ENCODE results near the gene PARD3. TPM values are rescaled to one million over a fixed set of nuclear protein-coding genes. Genes with fewer than 3 reads are reported as not detected.

Gene PARD3
- total RNA-seq, 1 donor from 2014 or later, result 88.7 TPM

DNA sequence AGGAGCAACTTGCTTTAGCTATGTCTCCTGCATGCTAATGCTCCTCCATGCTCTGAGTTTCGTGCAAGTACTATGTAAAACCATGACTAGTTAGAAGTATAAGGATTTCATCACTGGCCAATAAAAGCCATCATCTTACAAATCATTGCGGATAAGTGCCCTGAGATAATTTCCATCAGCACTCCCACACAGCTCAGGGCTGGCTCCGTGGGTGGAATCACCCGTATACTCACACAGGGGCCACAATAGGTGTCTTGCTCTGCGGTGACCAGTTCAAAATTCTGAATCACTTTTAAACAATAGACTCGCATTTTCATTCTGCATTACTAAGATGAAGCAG lies 227.4 kb downstream of the PARD3 start:
- Histone ChIP-seq H3K4me1 (ENCODE audit: control insufficient read depth in 3 of 3, insufficient read depth in 3 of 3, low read length in 3 of 3) (peaks cover 0 to 6% (median 4%) of the 10 kb centered on the region in 3 donors), H3K9me3 (ENCODE audit: control insufficient read depth in 3 of 3, low read length in 3 of 3) (no peaks in the 10 kb centered on the region), H3K9ac (ENCODE audit: low read depth in 1 of 3, low read length in 3 of 3) (no peak overlapping the region), H3K4me3 (ENCODE audit: low read length in 3 of 3) (no peak overlapping the region), H3K27ac (ENCODE audit: low read depth, low read length) (no peak overlapping the region), H3K27me3 (ENCODE audit: control insufficient read depth in 3 of 3, insufficient read depth in 3 of 3, low read length in 3 of 3) (no peaks in the 10 kb centered on the region), H3K36me3 (ENCODE audit: control insufficient read depth in 3 of 3, insufficient read depth in 3 of 3, low read length in 3 of 3) (no peaks in the 10 kb centered on the region)

DNA sequence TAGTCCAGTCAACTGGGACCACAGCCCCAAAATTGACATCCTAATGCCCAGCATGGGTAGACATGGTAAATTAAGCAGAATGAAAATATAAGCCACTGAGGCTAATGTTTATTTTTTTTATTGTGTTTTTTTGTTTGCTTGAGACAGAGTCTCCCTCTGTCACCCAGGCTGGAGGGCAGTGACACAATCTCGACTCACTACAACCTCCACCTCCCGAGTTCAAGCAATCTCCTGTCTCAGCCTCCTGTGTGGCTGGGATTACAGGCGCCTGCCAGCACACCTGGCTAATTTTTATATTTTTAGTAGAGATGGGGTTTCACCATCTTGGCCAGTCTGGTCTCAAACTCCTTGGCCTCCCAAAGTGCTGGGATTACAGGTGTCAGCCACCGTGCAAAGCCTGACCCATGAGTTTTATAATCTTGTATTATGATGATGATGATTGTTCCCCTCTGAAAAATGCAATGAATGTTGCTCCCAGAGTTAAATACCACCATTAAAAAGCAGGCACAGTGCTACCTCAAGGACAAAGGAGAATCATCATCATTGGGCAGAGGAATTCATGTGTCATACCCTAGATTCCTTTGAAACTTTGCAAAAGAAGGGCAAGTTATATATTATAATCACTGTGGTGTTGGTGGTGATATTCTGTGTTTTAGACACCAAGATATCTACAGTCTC lies 228.0 kb downstream of the PARD3 start:
- Histone ChIP-seq H3K27ac (ENCODE audit: low read depth, low read length) (no peak overlapping the region), H3K9ac (ENCODE audit: low read depth in 1 of 3, low read length in 3 of 3) (no peak overlapping the region), H3K4me1 (ENCODE audit: control insufficient read depth in 3 of 3, insufficient read depth in 3 of 3, low read length in 3 of 3) (peaks cover 0 to 10% (median 4%) of the 10 kb centered on the region in 3 donors), H3K4me3 (ENCODE audit: low read length in 3 of 3) (no peak overlapping the region), H3K36me3 (ENCODE audit: control insufficient read depth in 3 of 3, insufficient read depth in 3 of 3, low read length in 3 of 3) (no peaks in the 10 kb centered on the region), H3K27me3 (ENCODE audit: control insufficient read depth in 3 of 3, insufficient read depth in 3 of 3, low read length in 3 of 3) (no peaks in the 10 kb centered on the region), H3K9me3 (ENCODE audit: control insufficient read depth in 3 of 3, low read length in 3 of 3) (no peaks in the 10 kb centered on the region)

DNA sequence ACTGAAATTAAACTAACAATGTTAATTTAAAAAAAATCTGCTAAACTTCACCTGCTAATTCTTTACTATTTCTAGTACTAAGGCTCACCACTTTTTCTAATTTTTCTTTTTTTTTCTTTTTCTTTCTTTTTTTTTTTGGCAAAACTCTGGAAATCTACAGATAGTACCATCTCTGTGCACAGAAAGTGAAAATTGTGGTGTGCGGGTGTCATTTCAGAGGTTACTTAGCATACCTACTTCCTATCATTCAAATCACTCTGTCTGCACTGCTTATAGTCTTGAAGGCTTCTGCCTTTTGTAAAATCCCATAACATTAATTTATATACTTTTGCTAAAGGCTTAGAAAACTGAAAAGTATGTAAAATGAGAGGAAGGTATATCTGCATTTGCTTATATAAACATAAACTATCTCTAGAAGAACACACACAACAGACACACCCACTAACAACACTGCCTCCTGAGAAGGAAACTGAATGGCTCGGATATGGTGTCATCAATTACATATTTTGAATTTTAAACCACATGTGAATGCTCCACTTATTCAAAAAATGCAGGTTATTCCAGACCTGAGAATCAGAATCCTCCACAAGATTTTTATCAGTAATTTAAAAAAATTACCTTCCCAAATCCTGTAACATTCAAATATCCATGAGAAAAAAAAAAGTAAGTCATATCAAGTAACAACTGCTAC lies 229.5 kb downstream of the PARD3 start:
- no peaks in the 10 kb centered on the region for H3K9me3 ChIP-seq (ENCODE audit: control insufficient read depth in 3 of 3, low read length in 3 of 3)
- H3K4me1 ChIP-seq (ENCODE audit: control insufficient read depth in 3 of 3, insufficient read depth in 3 of 3, low read length in 3 of 3), result peaks cover 0 to 10% (median 5%) of the 10 kb centered on the region in 3 donors
- H3K36me3 ChIP-seq (ENCODE audit: control insufficient read depth in 3 of 3, insufficient read depth in 3 of 3, low read length in 3 of 3), result no peaks in the 10 kb centered on the region
- no peaks in the 10 kb centered on the region for H3K27me3 ChIP-seq (ENCODE audit: control insufficient read depth in 3 of 3, insufficient read depth in 3 of 3, low read length in 3 of 3)
- no peak overlapping the region for H3K4me3 ChIP-seq (ENCODE audit: low read length in 3 of 3)
- no peak overlapping the region for H3K9ac ChIP-seq (ENCODE audit: low read depth in 1 of 3, low read length in 3 of 3)
- no peak overlapping the region for H3K27ac ChIP-seq (ENCODE audit: low read depth, low read length)

DNA sequence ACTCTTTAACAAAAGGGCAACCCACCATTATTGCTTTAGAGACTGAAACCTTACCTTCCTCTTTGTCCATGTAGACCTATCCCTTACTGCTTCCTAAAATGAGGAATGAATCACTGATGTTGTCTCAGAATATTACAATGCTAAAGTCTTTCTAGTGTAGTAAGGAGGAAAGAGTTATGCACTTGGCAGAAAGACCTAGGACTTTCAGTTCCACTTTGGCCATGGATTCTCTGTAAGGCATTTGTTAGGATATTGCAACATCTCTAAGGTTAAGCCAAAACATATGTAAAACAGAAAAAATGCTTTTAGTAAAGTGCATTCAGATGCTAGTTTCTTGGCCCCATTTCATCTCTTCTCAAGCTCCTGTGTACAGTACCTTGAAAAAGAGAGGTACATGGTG lies 230.9 kb downstream of the PARD3 start:
- H3K9me3 ChIP-seq (ENCODE audit: control insufficient read depth in 3 of 3, low read length in 3 of 3), result no peaks in the 10 kb centered on the region
- H3K9ac ChIP-seq (ENCODE audit: low read depth in 1 of 3, low read length in 3 of 3), result no peak overlapping the region
- no peaks in the 10 kb centered on the region for H3K36me3 ChIP-seq (ENCODE audit: control insufficient read depth in 3 of 3, insufficient read depth in 3 of 3, low read length in 3 of 3)
- no peak overlapping the region for H3K27ac ChIP-seq (ENCODE audit: low read depth, low read length)
- H3K4me3 ChIP-seq (ENCODE audit: low read length in 3 of 3), result no peak overlapping the region
- peaks cover 0 to 10% (median 6%) of the 10 kb centered on the region in 3 donors for H3K4me1 ChIP-seq (ENCODE audit: control insufficient read depth in 3 of 3, insufficient read depth in 3 of 3, low read length in 3 of 3)
- H3K27me3 ChIP-seq (ENCODE audit: control insufficient read depth in 3 of 3, insufficient read depth in 3 of 3, low read length in 3 of 3), result no peaks in the 10 kb centered on the region

GRCh38 chr10:34581801-34582532 lies 233.1 kb downstream of the PARD3 start:
- H3K9ac ChIP-seq (ENCODE audit: low read depth in 1 of 3, low read length in 3 of 3), result no peak overlapping the region
- peaks cover 0 to 15% (median 6%) of the 10 kb centered on the region in 3 donors for H3K4me1 ChIP-seq (ENCODE audit: control insufficient read depth in 3 of 3, insufficient read depth in 3 of 3, low read length in 3 of 3)
- H3K27me3 ChIP-seq (ENCODE audit: control insufficient read depth in 3 of 3, insufficient read depth in 3 of 3, low read length in 3 of 3), result no peaks in the 10 kb centered on the region
- no peak overlapping the region for H3K27ac ChIP-seq (ENCODE audit: low read depth, low read length)
- no peaks in the 10 kb centered on the region for H3K9me3 ChIP-seq (ENCODE audit: control insufficient read depth in 3 of 3, low read length in 3 of 3)
- no peaks in the 10 kb centered on the region for H3K36me3 ChIP-seq (ENCODE audit: control insufficient read depth in 3 of 3, insufficient read depth in 3 of 3, low read length in 3 of 3)
- H3K4me3 ChIP-seq (ENCODE audit: low read length in 3 of 3), result no peak overlapping the region

GRCh38 chr10:34580643-34581042 lies 234.5 kb downstream of the PARD3 start:
- H3K27me3 ChIP-seq (ENCODE audit: control insufficient read depth in 3 of 3, insufficient read depth in 3 of 3, low read length in 3 of 3), result no peaks in the 10 kb centered on the region
- H3K9me3 ChIP-seq (ENCODE audit: control insufficient read depth in 3 of 3, low read length in 3 of 3), result no peaks in the 10 kb centered on the region
- no peak overlapping the region for H3K27ac ChIP-seq (ENCODE audit: low read depth, low read length)
- no peaks in the 10 kb centered on the region for H3K36me3 ChIP-seq (ENCODE audit: control insufficient read depth in 3 of 3, insufficient read depth in 3 of 3, low read length in 3 of 3)
- H3K4me3 ChIP-seq (ENCODE audit: low read length in 3 of 3), result no peak overlapping the region
- H3K4me1 ChIP-seq (ENCODE audit: control insufficient read depth in 3 of 3, insufficient read depth in 3 of 3, low read length in 3 of 3), result peaks cover 2 to 23% (median 6%) of the 10 kb centered on the region in 3 donors
- H3K9ac ChIP-seq (ENCODE audit: low read depth in 1 of 3, low read length in 3 of 3), result no peak overlapping the region

GRCh38 chr10:34580214-34580613 lies 234.9 kb downstream of the PARD3 start:
- Histone ChIP-seq H3K4me1 (ENCODE audit: control insufficient read depth in 3 of 3, insufficient read depth in 3 of 3, low read length in 3 of 3) (peaks cover 2 to 23% (median 6%) of the 10 kb centered on the region in 3 donors), H3K9ac (ENCODE audit: low read depth in 1 of 3, low read length in 3 of 3) (no peak overlapping the region), H3K27ac (ENCODE audit: low read depth, low read length) (no peak overlapping the region), H3K4me3 (ENCODE audit: low read length in 3 of 3) (no peak overlapping the region), H3K27me3 (ENCODE audit: control insufficient read depth in 3 of 3, insufficient read depth in 3 of 3, low read length in 3 of 3) (no peaks in the 10 kb centered on the region), H3K9me3 (ENCODE audit: control insufficient read depth in 3 of 3, low read length in 3 of 3) (no peaks in the 10 kb centered on the region), H3K36me3 (ENCODE audit: control insufficient read depth in 3 of 3, insufficient read depth in 3 of 3, low read length in 3 of 3) (no peaks in the 10 kb centered on the region)

GRCh38 chr10:34578468-34578867 lies 236.6 kb downstream of the PARD3 start:
- Histone ChIP-seq H3K9ac (ENCODE audit: low read depth in 1 of 3, low read length in 3 of 3) (no peak overlapping the region), H3K4me3 (ENCODE audit: low read length in 3 of 3) (no peak overlapping the region), H3K36me3 (ENCODE audit: control insufficient read depth in 3 of 3, insufficient read depth in 3 of 3, low read length in 3 of 3) (no peaks in the 10 kb centered on the region), H3K27me3 (ENCODE audit: control insufficient read depth in 3 of 3, insufficient read depth in 3 of 3, low read length in 3 of 3) (no peaks in the 10 kb centered on the region), H3K27ac (ENCODE audit: low read depth, low read length) (no peak overlapping the region), H3K4me1 (ENCODE audit: control insufficient read depth in 3 of 3, insufficient read depth in 3 of 3, low read length in 3 of 3) (peaks cover 4 to 25% (median 6%) of the 10 kb centered on the region in 3 donors), H3K9me3 (ENCODE audit: control insufficient read depth in 3 of 3, low read length in 3 of 3) (no peaks in the 10 kb centered on the region)

GRCh38 chr10:34576797-34577196 lies 238.3 kb downstream of the PARD3 start:
- no peak overlapping the region for H3K27ac ChIP-seq (ENCODE audit: low read depth, low read length)
- H3K27me3 ChIP-seq (ENCODE audit: control insufficient read depth in 3 of 3, insufficient read depth in 3 of 3, low read length in 3 of 3), result no peaks in the 10 kb centered on the region
- no peak overlapping the region for H3K9ac ChIP-seq (ENCODE audit: low read depth in 1 of 3, low read length in 3 of 3)
- H3K36me3 ChIP-seq (ENCODE audit: control insufficient read depth in 3 of 3, insufficient read depth in 3 of 3, low read length in 3 of 3), result no peaks in the 10 kb centered on the region
- H3K4me1 ChIP-seq (ENCODE audit: control insufficient read depth in 3 of 3, insufficient read depth in 3 of 3, low read length in 3 of 3), result peaks cover 4 to 21% (median 6%) of the 10 kb centered on the region in 3 donors
- H3K9me3 ChIP-seq (ENCODE audit: control insufficient read depth in 3 of 3, low read length in 3 of 3), result no peaks in the 10 kb centered on the region
- H3K4me3 ChIP-seq (ENCODE audit: low read length in 3 of 3), result no peak overlapping the region

DNA sequence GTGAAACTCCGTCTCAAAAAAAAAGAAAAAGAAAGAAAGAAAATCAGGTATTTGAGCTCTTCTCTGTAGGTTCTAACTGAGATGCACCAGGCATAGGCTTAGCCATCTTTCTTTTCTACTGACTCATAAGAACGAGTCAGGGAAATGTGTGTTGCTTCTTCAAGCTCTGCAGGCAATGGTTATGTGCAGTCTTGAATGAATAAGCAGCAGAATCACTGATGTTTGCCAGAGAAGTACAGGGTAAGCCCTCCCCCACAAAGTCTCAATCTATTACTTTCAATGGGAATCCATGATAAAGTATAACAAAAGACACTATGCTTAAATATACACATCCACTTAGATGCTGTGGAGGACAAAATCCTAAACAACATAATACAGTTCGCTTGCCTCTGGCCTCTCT lies 239.2 kb downstream of the PARD3 start:
- no peak overlapping the region for H3K27ac ChIP-seq (ENCODE audit: low read depth, low read length)
- H3K4me1 ChIP-seq (ENCODE audit: control insufficient read depth in 3 of 3, insufficient read depth in 3 of 3, low read length in 3 of 3), result peaks cover 4 to 21% (median 6%) of the 10 kb centered on the region in 3 donors
- H3K9ac ChIP-seq (ENCODE audit: low read depth in 1 of 3, low read length in 3 of 3), result no peak overlapping the region
- H3K4me3 ChIP-seq (ENCODE audit: low read length in 3 of 3), result no peak overlapping the region
- no peaks in the 10 kb centered on the region for H3K36me3 ChIP-seq (ENCODE audit: control insufficient read depth in 3 of 3, insufficient read depth in 3 of 3, low read length in 3 of 3)
- H3K9me3 ChIP-seq (ENCODE audit: control insufficient read depth in 3 of 3, low read length in 3 of 3), result no peaks in the 10 kb centered on the region
- no peaks in the 10 kb centered on the region for H3K27me3 ChIP-seq (ENCODE audit: control insufficient read depth in 3 of 3, insufficient read depth in 3 of 3, low read length in 3 of 3)

All from skeletal muscle tissue (tissue), 4 donors.